ENCODE results near the gene CTNNBL1.

CTNNBL1 gene

DNA sequence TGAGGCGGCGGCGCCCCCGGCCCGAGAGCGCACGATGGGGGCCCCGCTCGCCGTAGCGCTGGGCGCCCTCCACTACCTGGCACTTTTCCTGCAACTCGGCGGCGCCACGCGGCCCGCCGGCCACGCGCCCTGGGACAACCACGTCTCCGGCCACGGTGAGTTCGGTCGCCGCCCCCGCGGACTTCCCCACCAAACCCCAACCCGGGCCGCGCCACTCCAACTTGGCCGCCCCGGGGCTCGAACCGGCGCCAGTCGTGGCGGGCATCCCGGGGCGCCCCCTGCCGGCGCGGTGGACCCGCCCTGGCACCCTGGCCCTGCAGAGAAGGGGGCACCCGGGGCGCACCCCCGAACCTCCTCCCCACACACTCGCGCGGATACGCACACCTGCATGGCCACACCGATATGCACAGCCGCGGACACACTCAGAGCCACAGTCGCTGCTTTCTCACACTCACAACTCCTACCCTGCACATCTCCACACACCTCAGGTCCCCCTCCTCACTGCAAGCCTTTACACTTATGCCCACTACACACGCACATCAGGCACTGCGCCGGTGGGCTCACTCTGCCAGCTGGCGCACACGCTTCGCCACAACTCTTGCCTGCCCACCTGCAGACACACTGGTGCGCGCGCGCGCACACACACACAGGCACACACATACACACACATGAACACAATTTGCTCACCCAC, 209.6 kb downstream of the CTNNBL1 start:
- H3K9ac ChIP-seq, result peak overlapping the region in 2 of 11 experiments; percentile 36 to 38; a peak in 3 of 22 replicates
- peak overlapping the region in 9 of 10 experiments; percentile 38 to 64 (median 49); a peak in 18 of 20 replicates for H3K4me3 ChIP-seq

DNA sequence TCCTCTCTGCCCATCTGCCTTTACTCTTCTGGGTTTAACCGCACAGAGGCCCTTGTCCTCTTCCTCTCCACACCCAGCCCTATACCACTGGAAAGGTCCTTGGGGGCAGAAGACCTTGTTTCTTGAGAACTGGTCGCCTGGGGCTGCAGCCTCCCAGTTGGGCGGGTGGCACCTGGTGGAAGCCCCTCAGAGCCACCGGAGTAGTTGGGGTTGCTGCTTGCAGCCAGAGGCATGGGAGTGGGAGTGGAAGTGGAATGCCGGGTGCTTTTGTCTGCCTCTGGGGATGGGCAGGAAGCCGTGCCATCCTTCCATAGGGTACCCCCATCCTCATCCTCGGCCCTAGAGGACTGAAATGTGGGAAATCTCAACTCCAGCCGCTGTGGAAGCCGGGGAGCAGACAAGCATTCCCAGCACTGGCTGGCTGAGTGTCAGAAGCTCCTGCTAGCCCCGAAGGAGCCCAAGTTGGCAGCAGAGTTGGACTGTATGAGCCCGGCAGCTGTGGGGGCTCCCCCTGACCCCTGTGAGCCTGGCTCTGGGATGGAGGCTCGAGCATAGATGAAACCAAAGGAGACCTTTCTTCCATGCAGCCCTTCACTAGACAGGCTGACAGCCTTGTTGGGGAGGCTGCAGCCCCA, 210.3 kb downstream of the CTNNBL1 start:
- H3K36me3 ChIP-seq, result no peaks in the 10 kb centered on the region
- no peak overlapping the region for H3K9ac ChIP-seq
- H3K9me3 ChIP-seq (replicated peaks in 1 of 11), result no peaks in the 10 kb centered on the region
- no peak overlapping the region for H3K4me2 ChIP-seq
- peaks cover 0 to 33% (median 6%) of the 10 kb centered on the region in 11 experiments; a peak in 10 of 22 replicates for H4K20me1 ChIP-seq
- peaks cover 58 to 84% (median 76%) of the 10 kb centered on the region in 11 experiments for H3K27me3 ChIP-seq
- H3K4me3 ChIP-seq, result no peak overlapping the region
- no peak for TF ChIP-seq Cebpa-rat (IDR thresholded peaks at IDR 0.05)
- H3K4me1 ChIP-seq, result peaks cover 0 to 7% (median 0%) of the 10 kb centered on the region in 10 experiments; a peak in 2 of 20 replicates
- no peak overlapping the region for H3K27ac ChIP-seq

More for the DNA sequence above, 209.6 kb downstream of the CTNNBL1 start:
- Histone ChIP-seq H3K36me3 (no peaks in the 10 kb centered on the region), H4K20me1 (peaks cover 0 to 33% (median 6%) of the 10 kb centered on the region in 11 experiments; a peak in 10 of 22 replicates), H3K4me1 (peaks cover 0 to 7% (median 0%) of the 10 kb centered on the region in 10 experiments; a peak in 2 of 20 replicates), H3K4me2 (peak overlapping the region; percentile 56 to 82 (median 64)), H3K27ac (no peak overlapping the region), H3K27me3 (peaks cover 57 to 77% (median 70%) of the 10 kb centered on the region in 11 experiments), H3K9me3 (replicated peaks in 1 of 11) (no peaks in the 10 kb centered on the region)
- TF ChIP-seq Cebpa-rat (IDR thresholded peaks at IDR 0.05), result no peak

DNA sequence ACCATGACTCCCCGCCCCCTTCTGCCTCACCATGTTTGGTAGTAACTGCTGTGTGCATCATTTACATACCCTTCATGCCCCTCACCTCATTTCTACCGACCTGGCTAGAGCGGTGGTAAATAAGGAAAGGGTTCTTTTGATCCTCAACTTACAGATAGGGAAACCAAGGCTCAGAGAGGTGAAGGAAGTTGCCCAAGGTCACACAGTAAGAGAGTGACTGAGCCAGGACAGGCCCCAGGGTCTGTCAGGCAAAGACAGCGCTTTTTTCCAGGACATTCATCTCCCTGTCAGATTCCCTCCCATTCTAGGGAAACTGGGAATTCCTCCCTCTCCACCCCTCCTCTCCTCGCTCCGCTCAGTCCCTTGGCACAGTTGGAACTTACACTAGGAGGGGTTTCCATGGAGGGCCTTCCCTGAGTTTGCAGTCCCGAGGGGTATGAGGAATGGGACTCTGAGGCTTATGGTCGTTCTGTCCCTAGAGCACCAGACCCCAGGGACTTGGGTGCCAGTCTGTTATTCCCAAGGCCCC, 211.1 kb downstream of the CTNNBL1 start:
- Histone ChIP-seq H3K36me3 (no peaks in the 10 kb centered on the region), H3K4me3 (no peak overlapping the region), H3K27me3 (peaks cover 58 to 92% (median 82%) of the 10 kb centered on the region in 11 experiments), H3K4me2 (no peak overlapping the region), H3K27ac (no peak overlapping the region), H3K4me1 (peaks cover 0 to 7% (median 0%) of the 10 kb centered on the region in 10 experiments; a peak in 2 of 20 replicates), H3K9ac (no peak overlapping the region), H4K20me1 (peaks cover 0 to 33% (median 6%) of the 10 kb centered on the region in 11 experiments; a peak in 10 of 22 replicates), H3K9me3 (replicated peaks in 1 of 11) (no peaks in the 10 kb centered on the region)
- no peak for TF ChIP-seq Cebpa-rat (IDR thresholded peaks at IDR 0.05)

DNA sequence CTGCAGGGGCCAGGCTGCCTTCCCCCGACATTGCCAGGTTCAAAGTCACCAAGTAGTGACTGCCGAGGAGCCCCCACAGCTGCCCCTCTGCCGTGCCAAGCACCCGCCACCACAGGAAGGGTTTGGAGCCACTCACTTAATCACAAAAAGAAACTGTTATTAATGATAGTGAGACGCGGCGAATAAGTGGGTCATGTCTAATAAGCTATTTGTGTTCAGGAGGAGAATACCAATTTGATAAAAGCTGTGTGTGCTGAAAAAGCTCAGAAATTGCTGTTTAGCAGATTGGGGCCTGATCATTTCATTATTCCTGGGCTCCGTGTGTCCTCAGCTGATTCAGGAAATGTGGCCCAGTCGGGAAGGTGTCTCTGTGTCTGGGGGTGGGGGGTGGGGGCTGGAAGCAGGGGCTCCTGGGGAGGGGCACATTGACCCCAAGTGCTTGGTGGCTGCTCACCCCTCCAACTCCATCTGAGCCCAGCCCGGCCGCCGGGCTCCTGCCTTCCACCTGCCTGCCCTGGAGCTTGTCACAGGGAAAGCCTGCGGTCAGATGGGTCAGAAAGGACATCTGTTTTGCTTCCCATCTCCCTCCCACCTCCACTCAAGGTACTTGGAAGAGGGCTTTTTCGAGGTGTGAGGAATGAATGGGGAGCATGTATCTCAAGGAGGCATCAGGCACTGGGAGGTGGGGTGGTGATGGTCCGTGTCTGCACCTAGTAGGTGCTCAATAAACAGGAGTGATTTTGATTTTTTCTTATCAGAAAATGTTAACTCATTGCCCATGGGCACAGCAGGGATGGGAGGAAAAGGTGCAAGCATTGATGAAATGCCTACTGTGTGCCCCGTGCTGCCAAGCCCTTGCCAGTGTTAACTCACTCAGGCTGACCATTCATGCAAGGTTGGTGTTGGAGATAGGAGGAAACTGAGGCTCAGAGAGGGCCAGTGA, 212.1 kb downstream of the CTNNBL1 start:
- H3K27ac ChIP-seq, result no peak overlapping the region
- no peaks in the 10 kb centered on the region for H3K9me3 ChIP-seq (replicated peaks in 1 of 11)
- no peak overlapping the region for H3K9ac ChIP-seq
- TF ChIP-seq Cebpa-rat (IDR thresholded peaks at IDR 0.05), result no peak
- no peak overlapping the region for H3K4me3 ChIP-seq
- no peak overlapping the region for H3K4me2 ChIP-seq
- H4K20me1 ChIP-seq, result peaks cover 0 to 31% (median 6%) of the 10 kb centered on the region in 11 experiments; a peak in 10 of 22 replicates
- peaks cover 58 to 90% (median 81%) of the 10 kb centered on the region in 11 experiments for H3K27me3 ChIP-seq
- H3K4me1 ChIP-seq, result peaks cover 0 to 7% (median 0%) of the 10 kb centered on the region in 10 experiments; a peak in 2 of 20 replicates
- no peaks in the 10 kb centered on the region for H3K36me3 ChIP-seq

DNA sequence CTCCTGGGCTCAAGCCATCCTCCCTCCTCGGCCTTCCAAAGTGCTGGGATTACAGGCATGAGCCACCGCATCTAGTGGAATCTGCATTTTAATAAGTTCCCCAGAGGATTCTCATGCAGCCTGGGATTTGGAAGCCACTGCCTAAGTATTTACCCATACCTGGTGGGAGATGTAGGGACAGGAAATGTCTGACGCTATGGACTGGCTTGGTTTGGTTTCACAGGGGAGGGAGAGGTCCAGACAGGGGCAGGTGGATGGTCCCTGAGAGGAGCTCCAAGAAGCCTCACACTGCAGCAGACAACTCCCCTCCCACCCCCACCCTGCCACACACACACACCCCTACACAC, 213.5 kb downstream of the CTNNBL1 start:
- Histone ChIP-seq H3K27me3 (peaks cover 49 to 87% (median 71%) of the 10 kb centered on the region in 11 experiments), H3K4me2 (no peak overlapping the region)

DNA sequence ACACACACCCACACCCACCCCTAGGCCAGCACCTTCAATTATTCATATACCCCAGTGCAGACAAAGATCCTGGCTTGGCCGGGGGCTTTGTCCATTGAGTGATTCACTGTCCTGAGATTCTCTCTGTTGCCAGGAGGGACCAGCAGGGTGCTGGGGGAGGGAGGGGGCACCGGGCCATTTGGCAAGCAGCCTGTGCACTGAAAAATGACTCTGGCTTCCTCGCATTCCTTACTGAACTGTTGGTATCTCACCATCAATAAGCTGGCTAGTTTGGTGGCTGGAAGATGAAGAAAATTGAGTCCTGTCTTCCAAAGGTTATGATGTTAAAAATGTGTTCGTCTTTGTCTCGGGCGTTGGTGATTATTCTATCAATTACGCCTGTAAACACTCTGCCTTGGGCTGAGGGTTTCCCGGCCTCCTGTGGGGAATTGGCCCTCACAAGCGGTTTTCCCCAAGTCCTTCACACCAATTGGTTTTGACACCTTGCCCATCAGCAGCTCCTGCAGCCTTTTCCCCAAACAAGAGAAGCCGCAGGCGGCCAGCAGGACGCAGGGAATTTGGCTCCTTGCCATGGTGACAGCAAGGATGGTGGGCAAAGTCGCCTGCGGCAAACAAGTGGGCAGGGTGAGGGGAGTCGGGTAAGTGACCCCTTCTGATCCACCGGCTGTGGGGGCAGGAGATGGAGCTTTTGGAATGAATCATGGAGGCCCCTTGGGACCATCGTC, 214.0 kb downstream of the CTNNBL1 start:
- Histone ChIP-seq H3K9me3 (replicated peaks in 1 of 11) (no peaks in the 10 kb centered on the region), H3K4me3 (no peak overlapping the region), H3K4me2 (no peak overlapping the region), H3K9ac (no peak overlapping the region), H3K4me1 (peaks cover 0 to 7% (median 0%) of the 10 kb centered on the region in 10 experiments; a peak in 2 of 20 replicates), H3K36me3 (no peaks in the 10 kb centered on the region), H3K27ac (no peak overlapping the region), H4K20me1 (peaks cover 0 to 32% (median 6%) of the 10 kb centered on the region in 11 experiments; a peak in 10 of 22 replicates), H3K27me3 (peaks cover 43 to 86% (median 71%) of the 10 kb centered on the region in 11 experiments)
- TF ChIP-seq Cebpa-rat (IDR thresholded peaks at IDR 0.05), result no peak

More for the DNA sequence above, 213.5 kb downstream of the CTNNBL1 start:
- Histone ChIP-seq H4K20me1 (peaks cover 0 to 28% (median 6%) of the 10 kb centered on the region in 11 experiments; a peak in 10 of 22 replicates), H3K4me3 (no peak overlapping the region), H3K9me3 (replicated peaks in 1 of 11) (no peaks in the 10 kb centered on the region), H3K27ac (no peak overlapping the region), H3K4me1 (peaks cover 0 to 7% (median 0%) of the 10 kb centered on the region in 10 experiments; a peak in 2 of 20 replicates), H3K9ac (no peak overlapping the region), H3K36me3 (no peaks in the 10 kb centered on the region)
- TF ChIP-seq Cebpa-rat (IDR thresholded peaks at IDR 0.05), result no peak

DNA sequence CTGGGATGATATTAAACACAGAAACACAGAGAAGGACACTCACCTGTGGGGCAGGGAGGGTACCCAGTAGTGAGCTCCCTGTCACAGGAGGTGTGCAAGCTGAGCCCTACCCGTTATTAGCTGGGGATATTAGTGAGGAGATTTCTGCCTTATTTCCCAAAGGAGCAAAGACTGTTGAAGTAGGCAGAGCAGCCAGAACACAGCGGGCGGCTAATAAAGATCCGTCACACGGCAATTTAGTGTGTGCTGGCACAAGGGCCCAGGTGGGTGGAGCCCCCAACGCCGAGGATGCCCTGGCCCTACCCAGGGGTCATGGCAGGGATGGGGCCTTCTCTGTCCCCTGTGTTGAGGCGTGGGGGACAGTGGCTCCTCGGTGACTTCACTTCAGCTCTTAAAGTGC, 217.4 kb downstream of the CTNNBL1 start:
- Histone ChIP-seq H3K9me3 (replicated peaks in 1 of 11) (no peaks in the 10 kb centered on the region), H3K27ac (no peak overlapping the region), H3K36me3 (no peaks in the 10 kb centered on the region), H4K20me1 (peaks cover 0 to 9% (median 0%) of the 10 kb centered on the region in 11 experiments; a peak in 7 of 22 replicates), H3K9ac (no peak overlapping the region), H3K4me1 (peaks cover 0 to 9% (median 8%) of the 10 kb centered on the region in 10 experiments; a peak in 16 of 20 replicates), H3K27me3 (peaks cover 39 to 88% (median 72%) of the 10 kb centered on the region in 11 experiments), H3K4me2 (no peak overlapping the region), H3K4me3 (no peak overlapping the region)
- TF ChIP-seq Cebpa-rat (IDR thresholded peaks at IDR 0.05), result no peak

DNA sequence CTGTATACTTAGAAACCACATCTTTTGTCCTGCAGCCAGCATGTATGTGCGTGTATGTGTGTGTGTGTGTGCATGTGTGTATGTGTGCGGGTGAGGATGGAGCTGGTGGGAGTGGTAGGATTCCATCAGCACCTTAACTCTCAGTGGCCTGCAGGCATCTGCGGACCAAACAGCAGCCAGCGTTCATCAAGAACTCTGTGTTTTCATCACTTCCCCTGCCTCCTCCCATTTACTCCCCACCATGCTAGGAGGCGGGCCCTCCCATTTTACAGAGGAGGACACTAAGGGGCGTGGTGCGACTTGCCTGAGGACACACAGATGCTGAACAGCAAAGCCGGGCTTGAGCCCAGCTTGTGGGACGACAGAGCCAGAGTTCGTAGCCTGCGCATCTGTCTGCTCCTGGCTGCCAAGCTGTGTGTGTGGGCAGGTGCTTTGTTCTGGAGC, 218.0 kb downstream of the CTNNBL1 start:
- Histone ChIP-seq H3K4me3 (no peak overlapping the region), H3K27ac (no peak overlapping the region), H3K4me2 (no peak overlapping the region), H3K9me3 (replicated peaks in 1 of 11) (no peaks in the 10 kb centered on the region), H3K4me1 (peaks cover 0 to 9% (median 8%) of the 10 kb centered on the region in 10 experiments; a peak in 16 of 20 replicates), H3K9ac (no peak overlapping the region), H3K27me3 (peaks cover 39 to 88% (median 72%) of the 10 kb centered on the region in 11 experiments), H3K36me3 (no peaks in the 10 kb centered on the region), H4K20me1 (peaks cover 0 to 11% (median 0%) of the 10 kb centered on the region in 11 experiments; a peak in 6 of 22 replicates)
- no peak for TF ChIP-seq Cebpa-rat (IDR thresholded peaks at IDR 0.05)
